IMR-90 (cell line): ENCODE measurements around the gene BMPER. TPM values are rescaled to one million over a fixed set of nuclear protein-coding genes. Genes with fewer than 3 reads are reported as not detected.

Source experiments
- ATAC-seq: fragments of 200-7000 bp; cut with Tn5 transposase; 2 replicates; pipeline ENCODE4 v1.9.1; 2020; ENCODE audit warnings: low read depth, mild to moderate bottlenecking, moderate library complexity
- BruUV-seq: library from RNA; stranded (reverse); fragments of 400-500 nt; replicated peaks from 2 replicates; lab custom pipeline; 2021; lab: Mats Ljungman, UMichigan
- CTCF ChIA-PET: fragments of 300-600 bp; formaldehyde crosslinking; extraction: SDS; loops from one replicate; lab custom pipeline; 2021; ENCODE audit warnings: antibody characterized with exemption; lab: Yijun Ruan, JAX
- POLR2A ChIA-PET: fragments of 300-600 bp; sonication (Branson Sonifier 250); formaldehyde crosslinking; loops from one replicate; lab custom pipeline; 2022; ENCODE audit warnings: antibody characterized with exemption; ENCODE audit not compliant: unreplicated experiment; lab: Charles Lee
- DNase-seq: peaks from one replicate; pipeline ENCODE4 v3.0.0; 2013
- H2AFZ ChIP-seq: replicated peaks from 2 replicates; pipeline ENCODE3; 2013; ENCODE audit warnings: low read length, mild to moderate bottlenecking; ENCODE audit not compliant: poor library complexity
- H2AK5ac ChIP-seq: 2 replicates; pipeline ENCODE4 v1.6.1; 2013; ENCODE audit warnings: low read depth, low read length, inconsistent platforms
- H2AK9ac ChIP-seq: replicated peaks from 2 replicates; pipeline ENCODE3; 2013; ENCODE audit warnings: mild to moderate bottlenecking, low read depth, low read length, moderate library complexity; ENCODE audit not compliant: poor library complexity
- H2BK120ac ChIP-seq: 2 replicates; pipeline ENCODE4 v1.6.1; 2013; ENCODE audit warnings: low read depth, low read length, inconsistent platforms
- H2BK15ac ChIP-seq: 3 replicates; pipeline ENCODE4 v1.6.1; 2013; ENCODE audit warnings: low read depth, low read length, inconsistent platforms
- H2BK20ac ChIP-seq: 2 replicates; pipeline ENCODE4 v1.6.1; 2013; ENCODE audit warnings: low read depth, mild to moderate bottlenecking, inconsistent platforms, low read length, moderate library complexity
- H2BK5ac ChIP-seq: 2 replicates; pipeline ENCODE4 v1.6.1; 2013; ENCODE audit warnings: mild to moderate bottlenecking, low read depth, low read length, inconsistent platforms; ENCODE audit not compliant: poor library complexity, severe bottlenecking
- H3K14ac ChIP-seq: replicated peaks from 2 replicates; pipeline ENCODE4 v1.6.1; 2013; ENCODE audit warnings: low read depth, low read length, inconsistent platforms
- H3K18ac ChIP-seq: 2 replicates; pipeline ENCODE4 v1.6.1; 2013; ENCODE audit warnings: low read depth, low read length, control low read depth
- H3K23ac ChIP-seq: 2 replicates; pipeline ENCODE4 v1.6.1; 2013; ENCODE audit warnings: low read depth, low read length, inconsistent platforms
- H3K27ac ChIP-seq: 2 replicates; pipeline ENCODE4 v1.5.1; 2013; ENCODE audit warnings: mild to moderate bottlenecking, control low read depth, low read length; ENCODE audit not compliant: insufficient read depth
- H3K27me3 ChIP-seq: 2 replicates; pipeline ENCODE4 v1.6.1; 2013; ENCODE audit warnings: low read length; ENCODE audit not compliant: control insufficient read depth, insufficient read depth
- H3K36me3 ChIP-seq: 2 replicates; pipeline ENCODE4 v1.6.1; 2013; ENCODE audit warnings: low read length, mixed read lengths; ENCODE audit not compliant: control insufficient read depth, insufficient read depth
- H3K4ac ChIP-seq: 2 replicates; pipeline ENCODE4 v1.6.1; 2013; ENCODE audit warnings: low read depth, low read length, inconsistent platforms
- H3K4me1 ChIP-seq: 2 replicates; pipeline ENCODE4 v1.6.1; 2013; ENCODE audit warnings: low read length, mixed read lengths; ENCODE audit not compliant: control insufficient read depth, insufficient read depth
- H3K4me2 ChIP-seq: 2 replicates; pipeline ENCODE4 v1.6.1; 2013; ENCODE audit warnings: low read depth, mild to moderate bottlenecking, control low read depth, low read length, moderate library complexity
- H3K4me3 ChIP-seq: 2 replicates; pipeline ENCODE4 v1.5.1; 2013; ENCODE audit warnings: low read depth, mild to moderate bottlenecking, control low read depth, low read length, moderate library complexity; ENCODE audit not compliant: insufficient read depth
- H3K56ac ChIP-seq: 2 replicates; pipeline ENCODE4 v1.6.1; 2013; ENCODE audit warnings: low read length, inconsistent platforms; ENCODE audit not compliant: insufficient read depth; ENCODE audit errors: extremely low read depth
- H3K79me1 ChIP-seq, 2 experiments: 2 replicates each; pipeline ENCODE4 v1.6.1; 2013; ENCODE audit warnings: low read length in 2 of 2, inconsistent platforms in 1 of 2, low read depth in 1 of 2
- H3K9ac ChIP-seq: 2 replicates; pipeline ENCODE4 v1.6.1; 2013; ENCODE audit warnings: low read depth, low read length, control low read depth
- H3K9me1 ChIP-seq: 2 replicates; pipeline ENCODE4 v1.6.1; 2013; ENCODE audit warnings: low read length, inconsistent platforms; ENCODE audit not compliant: insufficient read depth
- H3K9me3 ChIP-seq: 2 replicates; pipeline ENCODE4 v1.6.1; 2013; ENCODE audit warnings: low read length; ENCODE audit not compliant: control insufficient read depth, insufficient read depth
- H4K20me1 ChIP-seq: 2 replicates; pipeline ENCODE4 v1.6.1; 2013; ENCODE audit warnings: low read length, inconsistent platforms; ENCODE audit not compliant: insufficient read depth
- H4K5ac ChIP-seq: 2 replicates; pipeline ENCODE4 v1.6.1; 2013; ENCODE audit warnings: mild to moderate bottlenecking, low read depth, low read length, control low read depth
- H4K8ac ChIP-seq, 2 experiments: 2 replicates each; pipeline ENCODE4 v1.6.1; 2013; ENCODE audit warnings: low read depth in 2 of 2, low read length in 2 of 2, control low read depth in 1 of 2, inconsistent platforms in 1 of 2
- H4K91ac ChIP-seq: 2 replicates; pipeline ENCODE4 v1.6.1; 2013; ENCODE audit warnings: low read depth, low read length, inconsistent platforms; ENCODE audit not compliant: insufficient read depth
- CEBPB ChIP-seq: IDR thresholded peaks from 2 replicates; pipeline ENCODE4 v1.6.1; 2012; ENCODE audit warnings: low read depth, low read length, improper control_type of control experiment
- MAZ ChIP-seq: IDR thresholded peaks from 2 replicates; pipeline ENCODE4 v1.6.1; 2012; ENCODE audit warnings: low read depth, mild to moderate bottlenecking, low read length, improper control_type of control experiment, moderate library complexity, borderline replicate concordance
- WGBS, 2 experiments: methylation state at CpG; one replicate each; pipeline versions ENCODE4 v1.1.5 to v1.1.7; 2013; ENCODE audit warnings: missing lambda C conversion rate in 2 of 2; ENCODE audit not compliant: insufficient read length in 1 of 2; ENCODE audit errors: extremely low coverage in 2 of 2; 5-methylcytosine and 5-hydroxymethylcytosine counted together
- dilution Hi-C: fragments of 300-500 bp; cut with HindIII; formaldehyde crosslinking; loops from one replicate; pipeline ENCODE4 v1.14.3; 2018; ENCODE audit warnings: low sequenced_read_pairs; ENCODE audit not compliant: unreplicated experiment
- in situ Hi-C: fragments of 300-500 bp; cut with MboI; formaldehyde crosslinking; loops from 3 replicates; pipeline ENCODE4 v1.14.3; 2019; ENCODE audit warnings: low sequenced_read_pairs, inconsistent platforms, mixed read lengths
- intact Hi-C: fragments of 100-400 bp; cut with micrococcal nuclease; formaldehyde crosslinking; loops from 2 replicates; pipeline ENCODE4 v1.10.0; 2022
- polyA plus RNA-seq, 3 experiments: library from polyadenylated mRNA; depleted of rRNA; stranded (reverse); fragments of >200 nt; gene quantifications; 2 replicates each; pipeline ENCODE4 v1.2.3, GENCODE V29; 2012; ENCODE audit warnings: low replicate concordance in 1 of 3
- total RNA-seq: library from RNA; depleted of rRNA; stranded (reverse); fragments of >200 nt; gene quantifications from 2 replicates; pipeline ENCODE4 v1.2.3, GENCODE V29; 2012

Gene BMPER
- total and polyA plus RNA-seq, 2 of the 4 experiments (the other 2 are of a cell fraction): 6.2 to 7.9 TPM

DNA sequence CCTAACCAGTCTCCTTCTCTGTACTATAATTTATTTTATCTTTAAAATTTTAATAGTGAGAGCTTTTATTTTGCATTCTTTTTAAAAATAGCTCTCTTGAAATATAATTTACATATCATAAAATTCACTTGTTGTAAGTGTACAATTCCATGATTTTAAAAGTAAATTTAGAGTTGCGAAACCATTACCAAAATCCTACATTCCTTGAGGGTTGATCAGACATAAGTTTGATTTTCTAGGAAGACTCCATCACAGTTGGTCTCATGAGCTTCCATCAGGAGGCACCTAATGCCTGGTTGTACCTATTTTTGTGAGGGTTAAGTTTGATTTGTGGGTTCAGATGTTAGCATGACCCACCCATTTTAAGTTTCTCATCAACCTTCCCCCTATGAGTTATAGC is 108.1 kb downstream of the BMPER start:
- no CpG with 5 or more reads among the region's 1 CpG for WGBS, 2 experiments
- in situ Hi-C loops: no loop called here
- TF ChIP-seq MAZ: no peak
- peak; percentile 84 for TF ChIP-seq CEBPB

More for the DNA sequence above, 108.1 kb downstream of the BMPER start:
- no peak overlapping the region; the same call in 2 of the 3 replicates for H2BK15ac ChIP-seq
- ChIA-PET POLR2A (no interaction called here), CTCF (no interaction called here)
- H3K9me1 ChIP-seq: 0 out of 2 replicates have a peak, but pooled peaks cover 3% of the 10 kb centered on the region
- DNase-seq: peak; percentile 21
- no peaks in the 10 kb centered on the region for H3K79me1 ChIP-seq
- peaks cover 1% of the 10 kb centered on the region; the same call in 1 of the 2 replicates for H3K36me3 ChIP-seq
- H3K18ac ChIP-seq: peak overlapping the region; percentile 56; the same call in 1 of the 2 replicates
- H2BK20ac ChIP-seq: peak overlapping the region; percentile 48; the same call in 1 of the 2 replicates
- H3K56ac ChIP-seq: no peak overlapping the region
- H2AK9ac ChIP-seq: no peak overlapping the region
- H3K27ac ChIP-seq: no peak overlapping the region
- no peak overlapping the region for H3K9ac ChIP-seq
- H4K91ac ChIP-seq: peak overlapping the region; percentile 64
- BruUV-seq: no TSS peak
- no peak overlapping the region for H2AK5ac ChIP-seq
- peak overlapping the region; percentile 47; the same call in 1 of the 2 replicates for H3K4ac ChIP-seq
- no peak overlapping the region for H3K4me2 ChIP-seq
- H3K4me3 ChIP-seq: no peak overlapping the region
- no peaks in the 10 kb centered on the region for H4K20me1 ChIP-seq
- H4K8ac ChIP-seq: peak overlapping the region; percentile 2 to 6; a peak in 1 of 4 replicates
- peak overlapping the region; percentile 15; the same call in 1 of the 2 replicates for H3K14ac ChIP-seq
- H2BK120ac ChIP-seq: peak overlapping the region; percentile 75; the same call in 1 of the 2 replicates
- dilution Hi-C loops: no loop called here
- peak overlapping the region; percentile 68 for H2BK5ac ChIP-seq
- H2AFZ ChIP-seq: no peak overlapping the region
- peak overlapping the region; percentile 55; the same call in 1 of the 2 replicates for H4K5ac ChIP-seq
- H3K27me3 ChIP-seq: no peaks in the 10 kb centered on the region
- intact Hi-C loops: no loop called here
- no peak for ATAC-seq
- no peaks in the 10 kb centered on the region for H3K9me3 ChIP-seq
- H3K23ac ChIP-seq: peak overlapping the region; percentile 30; the same call in 1 of the 2 replicates
- H3K4me1 ChIP-seq: peaks cover 7% of the 10 kb centered on the region
